Suprapubic skin (tissue), 4 donors: ENCODE results near the gene SMYD3. TPM values are rescaled to one million over a fixed set of nuclear protein-coding genes. Genes with fewer than 3 reads are reported as not detected.

Source experiments
- DNase-seq, 2 donors: peaks; one replicate each; pipeline ENCODE4 v3.0.0-alpha.2; 2019; ENCODE audit warnings: low spot score in 2 of 2
- H3K27ac ChIP-seq: fragments of 200-600 bp; sonication (generic); one replicate; pipeline ENCODE4 v1.5.1; 2019
- H3K27me3 ChIP-seq: fragments of 200-600 bp; sonication (generic); one replicate; pipeline ENCODE4 v1.5.1; 2019
- H3K36me3 ChIP-seq: fragments of 200-600 bp; sonication (generic); one replicate; pipeline ENCODE4 v1.5.1; 2019
- H3K4me1 ChIP-seq: fragments of 200-600 bp; sonication (generic); one replicate; pipeline ENCODE4 v1.5.1; 2019
- H3K4me3 ChIP-seq: fragments of 200-600 bp; sonication (generic); one replicate; pipeline ENCODE4 v1.5.1; 2019; ENCODE audit warnings: mild to moderate bottlenecking
- H3K9me3 ChIP-seq: fragments of 200-600 bp; sonication (generic); one replicate; pipeline ENCODE4 v1.5.1; 2019
- EP300 ChIP-seq: sonication (generic); formaldehyde crosslinking; IDR thresholded peaks from one replicate; pipeline ENCODE4 v1.6.1; 2017; ENCODE audit warnings: antibody characterized with exemption
- POLR2A ChIP-seq, 2 donors: fragments of 450-650 bp; IDR thresholded peaks; one replicate each; pipeline ENCODE4 v1.6.1; 2017; ENCODE audit warnings: antibody characterized with exemption in 2 of 2, mild to moderate bottlenecking in 2 of 2, moderate library complexity in 2 of 2
- POLR2AphosphoS5 ChIP-seq, 3 donors: sonication (generic); formaldehyde crosslinking; IDR thresholded peaks; one replicate each; pipeline ENCODE4 v1.6.1; 2017; ENCODE audit warnings: antibody characterized with exemption in 3 of 3
- WGBS: methylation state at CpG from one replicate; pipeline ENCODE4 v1.1.5; 2018; 5-methylcytosine and 5-hydroxymethylcytosine counted together
- total RNA-seq, 4 donors: library from RNA; depleted of rRNA; stranded (reverse); fragments of >200 nt; gene quantifications; one replicate each; pipeline ENCODE4 v1.1.0, GENCODE V29; 2016
- TF ChIP-seq, protein P1 (sequence below), 2 donors: fragments of 200-600 bp in 1 of 2; fragments of 450-650 bp in 1 of 2; sonication (generic) in 1 of 2; IDR thresholded peaks; one replicate each; pipeline ENCODE4 v1.5.1; 2016 to 2019; ENCODE audit warnings: antibody characterized with exemption in 2 of 2, mild to moderate bottlenecking in 1 of 2, moderate library complexity in 1 of 2

SMYD3 gene
- total RNA-seq, 4 donors from 2014 or later = 14.5 to 33.6 (median 18.9) TPM

DNA sequence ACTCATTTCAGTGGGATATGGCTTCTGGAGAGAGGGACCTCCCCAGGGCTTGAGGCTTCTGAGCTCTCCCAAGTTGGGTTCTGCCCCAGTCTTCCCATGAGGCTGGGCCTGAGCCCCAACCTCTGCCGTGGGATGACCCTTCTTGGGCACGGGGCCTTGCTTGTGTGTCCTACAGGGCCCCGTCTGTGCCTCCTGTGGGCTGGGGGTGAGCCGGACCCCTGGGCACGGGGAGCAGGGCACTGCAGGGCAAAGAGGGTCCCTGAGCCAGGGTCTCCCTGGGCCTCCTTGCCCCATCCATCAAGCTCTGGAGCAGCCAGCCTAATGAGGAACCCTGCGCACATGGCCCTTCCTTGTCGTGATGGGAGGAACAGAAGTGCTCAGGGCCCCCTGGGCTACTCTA, 5.2 kb upstream of the SMYD3 start:
- DNase-seq = no peak
- Histone ChIP-seq H3K4me3 (no peak overlapping the region), H3K27ac (no peak overlapping the region), H3K27me3 (no peaks in the 10 kb centered on the region), H3K9me3 (peaks cover 27% of the 10 kb centered on the region), H3K4me1 (peaks cover 5% of the 10 kb centered on the region), H3K36me3 (no peaks in the 10 kb centered on the region)
- no CpG with 5 or more reads among the region's 7 CpGs for WGBS
- TF ChIP-seq EP300 (no peak), POLR2AphosphoS5 (IDR thresholded peaks at IDR 0.05) (no peak), POLR2A (IDR thresholded peaks at IDR 0.05) (no peak)
- TF ChIP-seq, protein P1, sequence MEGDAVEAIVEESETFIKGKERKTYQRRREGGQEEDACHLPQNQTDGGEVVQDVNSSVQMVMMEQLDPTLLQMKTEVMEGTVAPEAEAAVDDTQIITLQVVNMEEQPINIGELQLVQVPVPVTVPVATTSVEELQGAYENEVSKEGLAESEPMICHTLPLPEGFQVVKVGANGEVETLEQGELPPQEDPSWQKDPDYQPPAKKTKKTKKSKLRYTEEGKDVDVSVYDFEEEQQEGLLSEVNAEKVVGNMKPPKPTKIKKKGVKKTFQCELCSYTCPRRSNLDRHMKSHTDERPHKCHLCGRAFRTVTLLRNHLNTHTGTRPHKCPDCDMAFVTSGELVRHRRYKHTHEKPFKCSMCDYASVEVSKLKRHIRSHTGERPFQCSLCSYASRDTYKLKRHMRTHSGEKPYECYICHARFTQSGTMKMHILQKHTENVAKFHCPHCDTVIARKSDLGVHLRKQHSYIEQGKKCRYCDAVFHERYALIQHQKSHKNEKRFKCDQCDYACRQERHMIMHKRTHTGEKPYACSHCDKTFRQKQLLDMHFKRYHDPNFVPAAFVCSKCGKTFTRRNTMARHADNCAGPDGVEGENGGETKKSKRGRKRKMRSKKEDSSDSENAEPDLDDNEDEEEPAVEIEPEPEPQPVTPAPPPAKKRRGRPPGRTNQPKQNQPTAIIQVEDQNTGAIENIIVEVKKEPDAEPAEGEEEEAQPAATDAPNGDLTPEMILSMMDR (IDR thresholded peaks at IDR 0.05) = no peak

DNA sequence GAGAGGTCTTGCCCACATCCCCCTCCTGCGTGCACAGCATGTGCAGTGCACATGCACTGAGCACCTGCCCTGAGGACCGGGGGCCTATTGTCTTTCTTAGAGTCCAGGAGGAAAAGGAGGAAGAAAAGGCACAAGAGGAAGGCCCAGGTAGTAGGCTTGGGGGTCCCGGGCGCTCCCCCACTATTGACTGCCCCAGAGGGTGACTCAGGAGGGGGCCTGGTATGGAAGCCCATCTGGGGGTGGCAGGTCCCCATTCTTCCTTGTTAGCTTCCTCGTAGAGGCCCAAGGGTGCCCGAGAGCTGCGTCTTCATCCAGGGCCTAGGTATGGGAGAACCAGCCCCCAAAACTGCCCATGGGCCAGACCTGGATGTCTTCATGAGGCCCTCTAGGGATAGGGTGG, 4.1 kb upstream of the SMYD3 start:
- Histone ChIP-seq H3K27me3 (no peaks in the 10 kb centered on the region), H3K36me3 (no peaks in the 10 kb centered on the region), H3K4me3 (no peak overlapping the region), H3K9me3 (peaks cover 20% of the 10 kb centered on the region), H3K4me1 (peaks cover 10% of the 10 kb centered on the region), H3K27ac (no peak overlapping the region)
- TF ChIP-seq EP300 = no peak
- TF ChIP-seq, protein P1 (IDR thresholded peaks at IDR 0.05) = no peak
- no peak for TF ChIP-seq POLR2AphosphoS5 (IDR thresholded peaks at IDR 0.05)
- no peak for TF ChIP-seq POLR2A (IDR thresholded peaks at IDR 0.05)
- 97% methylated on average over 4 of the region's 7 CpGs for WGBS
- DNase-seq = no peak

DNA sequence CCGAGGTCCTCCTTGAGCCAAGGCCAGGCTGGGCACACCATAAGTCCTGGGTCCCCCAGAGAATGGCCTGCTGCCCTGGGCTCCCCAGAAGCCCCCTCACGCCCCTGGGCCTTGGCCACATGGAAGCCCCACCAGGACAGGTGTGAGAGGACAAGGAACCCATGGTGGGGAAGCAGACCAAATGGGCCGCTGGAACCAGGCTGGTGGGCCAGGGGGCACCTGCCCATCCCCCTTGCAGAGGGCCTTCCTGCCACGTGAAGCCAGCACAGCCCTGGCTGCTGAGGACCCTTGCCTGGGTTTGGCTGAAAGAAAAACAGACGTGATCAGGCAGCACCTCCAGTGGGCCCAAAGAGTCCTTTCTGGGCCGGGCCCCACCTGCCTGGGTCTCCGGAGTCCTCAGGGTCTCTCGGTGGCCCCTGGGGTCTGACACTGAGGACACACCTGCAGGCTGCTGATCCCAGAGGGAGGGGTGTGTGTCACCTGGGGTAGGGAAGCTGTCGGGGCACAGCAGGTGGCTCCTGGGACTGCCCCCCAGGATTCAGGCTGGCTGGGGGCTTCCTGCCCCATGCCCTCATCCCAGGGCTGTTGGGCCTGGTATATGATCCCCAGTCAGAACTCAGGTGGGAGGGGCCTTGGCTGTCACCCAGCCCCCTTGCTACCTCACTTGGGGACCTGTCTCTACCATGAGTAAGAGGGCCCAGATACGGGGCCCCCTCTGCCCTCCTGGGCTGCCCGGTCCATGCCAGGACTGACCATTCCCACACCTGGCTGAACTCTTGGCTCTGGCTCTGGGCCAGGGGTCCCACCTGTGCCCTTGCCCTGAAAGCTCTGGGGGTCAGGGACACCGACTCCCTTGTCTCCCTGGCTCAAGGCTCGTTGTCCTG, 3.3 kb upstream of the SMYD3 start:
- 80% methylated on average over 1 of the region's 13 CpGs for WGBS
- TF ChIP-seq EP300 (no peak), POLR2A (IDR thresholded peaks at IDR 0.05) (no peak), POLR2AphosphoS5 (IDR thresholded peaks at IDR 0.05) (no peak)
- TF ChIP-seq, protein P1 (IDR thresholded peaks at IDR 0.05) = no peak
- DNase-seq = no peak
- H3K27ac ChIP-seq = no peak overlapping the region
- peaks cover 17% of the 10 kb centered on the region for H3K4me1 ChIP-seq
- no peaks in the 10 kb centered on the region for H3K27me3 ChIP-seq
- no peaks in the 10 kb centered on the region for H3K36me3 ChIP-seq
- no peak overlapping the region for H3K4me3 ChIP-seq
- H3K9me3 ChIP-seq = peaks cover 12% of the 10 kb centered on the region

- TF ChIP-seq EP300 = no peak
- no peak for TF ChIP-seq POLR2AphosphoS5 (IDR thresholded peaks at IDR 0.05)
- TF ChIP-seq POLR2A (IDR thresholded peaks at IDR 0.05) = no peak
- TF ChIP-seq, protein P1 (IDR thresholded peaks at IDR 0.05) = no peak
- no peak for DNase-seq
- no peak overlapping the region for H3K4me3 ChIP-seq
- no peak overlapping the region for H3K27ac ChIP-seq
- H3K27me3 ChIP-seq = no peaks in the 10 kb centered on the region
- H3K9me3 ChIP-seq = peaks cover under 1% of the 10 kb centered on the region
- no peaks in the 10 kb centered on the region for H3K36me3 ChIP-seq
- 98% methylated on average over 3 of the region's 26 CpGs for WGBS
- H3K4me1 ChIP-seq = peaks cover 17% of the 10 kb centered on the region
Measured at GRCh38 chr1:246508897-246509688, 2.0 kb upstream of the SMYD3 start.

- no peaks in the 10 kb centered on the region for H3K36me3 ChIP-seq
- peak overlapping the region; percentile 94 for H3K4me3 ChIP-seq
- H3K27me3 ChIP-seq = no peaks in the 10 kb centered on the region
- H3K4me1 ChIP-seq = peaks cover 17% of the 10 kb centered on the region
- no peak overlapping the region for H3K27ac ChIP-seq
- H3K9me3 ChIP-seq = no peaks in the 10 kb centered on the region
- no peak for DNase-seq
- no peak for TF ChIP-seq POLR2AphosphoS5 (IDR thresholded peaks at IDR 0.05)
- TF ChIP-seq, protein P1 (IDR thresholded peaks at IDR 0.05) = no peak
- TF ChIP-seq POLR2A (IDR thresholded peaks at IDR 0.05) = no peak
- TF ChIP-seq EP300 = no peak
- 6% methylated on average over 7 of the region's 9 CpGs for WGBS
Measured at GRCh38 chr1:246506367-246506673, 759 bp downstream of the SMYD3 start.
